ENCODE data around the gene GNAS. TPM values are rescaled to one million over a fixed set of nuclear protein-coding genes. Genes with fewer than 3 reads are reported as not detected.

GNAS gene
- total and polyA plus RNA-seq, 12 donors = 1,348 to 5,181 (median 1,783) TPM

DNA sequence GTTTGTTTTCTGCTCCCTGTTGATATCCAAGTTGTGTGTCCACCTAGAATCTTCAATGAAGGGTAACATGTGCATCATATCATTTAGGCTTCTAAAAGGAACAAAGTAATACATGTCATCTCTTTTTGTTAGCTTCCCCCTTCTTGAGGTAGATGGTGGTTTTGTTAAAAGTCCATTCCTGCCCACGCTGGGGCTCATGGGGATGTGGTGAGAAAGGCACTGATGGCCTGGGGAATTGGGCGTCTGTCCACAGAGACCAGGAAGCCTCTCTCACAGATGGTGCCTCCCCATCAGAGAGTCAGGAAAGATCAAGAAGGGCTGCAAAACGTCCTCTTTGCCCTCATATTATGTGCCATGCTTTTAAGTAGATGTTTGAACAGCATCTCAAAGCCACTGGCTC lies 32.5 kb downstream of the GNAS start:
- peaks cover 0 to 9% (median 4%) of the 10 kb centered on the region in 9 donors for H3K4me1 ChIP-seq
- TF ChIP-seq, protein P1, sequence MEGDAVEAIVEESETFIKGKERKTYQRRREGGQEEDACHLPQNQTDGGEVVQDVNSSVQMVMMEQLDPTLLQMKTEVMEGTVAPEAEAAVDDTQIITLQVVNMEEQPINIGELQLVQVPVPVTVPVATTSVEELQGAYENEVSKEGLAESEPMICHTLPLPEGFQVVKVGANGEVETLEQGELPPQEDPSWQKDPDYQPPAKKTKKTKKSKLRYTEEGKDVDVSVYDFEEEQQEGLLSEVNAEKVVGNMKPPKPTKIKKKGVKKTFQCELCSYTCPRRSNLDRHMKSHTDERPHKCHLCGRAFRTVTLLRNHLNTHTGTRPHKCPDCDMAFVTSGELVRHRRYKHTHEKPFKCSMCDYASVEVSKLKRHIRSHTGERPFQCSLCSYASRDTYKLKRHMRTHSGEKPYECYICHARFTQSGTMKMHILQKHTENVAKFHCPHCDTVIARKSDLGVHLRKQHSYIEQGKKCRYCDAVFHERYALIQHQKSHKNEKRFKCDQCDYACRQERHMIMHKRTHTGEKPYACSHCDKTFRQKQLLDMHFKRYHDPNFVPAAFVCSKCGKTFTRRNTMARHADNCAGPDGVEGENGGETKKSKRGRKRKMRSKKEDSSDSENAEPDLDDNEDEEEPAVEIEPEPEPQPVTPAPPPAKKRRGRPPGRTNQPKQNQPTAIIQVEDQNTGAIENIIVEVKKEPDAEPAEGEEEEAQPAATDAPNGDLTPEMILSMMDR (IDR thresholded peaks at IDR 0.05) = no peak
- no peak overlapping the region for H3K27ac ChIP-seq
- peaks cover 0 to 10% (median 0%) of the 10 kb centered on the region in 11 donors for H3K9me3 ChIP-seq
- intact Hi-C loops (cut with DNase I) = loop anchor here in 4 of 10 donors (5.0 to 10.0 kb wide), 3 partner anchors 97 to 337 kb away; partner anchors contain the start of genes ATP5F1E (in 2 of the 4) and NELFCD (in 1 of the 4)
- no peaks in the 10 kb centered on the region for H3K36me3 ChIP-seq
- no peak for ATAC-seq
- H3K27me3 ChIP-seq = no peaks in the 10 kb centered on the region
- no peak overlapping the region for H3K4me3 ChIP-seq
- no peak for DNase-seq
- WGBS, 2 donors = 80 to 87% methylated on average over 3 of the region's 3 CpGs

- H3K36me3 ChIP-seq = no peaks in the 10 kb centered on the region
- H3K9me3 ChIP-seq = peaks cover 0 to 10% (median 0%) of the 10 kb centered on the region in 11 donors
- no peaks in the 10 kb centered on the region for H3K27me3 ChIP-seq
- TF ChIP-seq, protein P1 (IDR thresholded peaks at IDR 0.05) = no peak
- intact Hi-C loops (cut with DNase I) = loop anchor here in 4 of 10 donors (5.0 to 10.0 kb wide), 3 partner anchors 96 to 336 kb away; partner anchors contain the start of genes ATP5F1E (in 2 of the 4) and NELFCD (in 1 of the 4)
- H3K4me3 ChIP-seq = no peak overlapping the region
- DNase-seq (no peak), ATAC-seq (no peak)
- H3K27ac ChIP-seq = no peak overlapping the region
- H3K4me1 ChIP-seq = peaks cover 0 to 9% (median 4%) of the 10 kb centered on the region in 9 donors
Measured at GRCh38 chr20:58886546-58886945, 34.0 kb downstream of the GNAS start.

GRCh38 chr20:58888103-58888502 lies 35.6 kb downstream of the GNAS start:
- TF ChIP-seq, protein P1 (IDR thresholded peaks at IDR 0.05) = no peak
- no peak for ATAC-seq

DNA sequence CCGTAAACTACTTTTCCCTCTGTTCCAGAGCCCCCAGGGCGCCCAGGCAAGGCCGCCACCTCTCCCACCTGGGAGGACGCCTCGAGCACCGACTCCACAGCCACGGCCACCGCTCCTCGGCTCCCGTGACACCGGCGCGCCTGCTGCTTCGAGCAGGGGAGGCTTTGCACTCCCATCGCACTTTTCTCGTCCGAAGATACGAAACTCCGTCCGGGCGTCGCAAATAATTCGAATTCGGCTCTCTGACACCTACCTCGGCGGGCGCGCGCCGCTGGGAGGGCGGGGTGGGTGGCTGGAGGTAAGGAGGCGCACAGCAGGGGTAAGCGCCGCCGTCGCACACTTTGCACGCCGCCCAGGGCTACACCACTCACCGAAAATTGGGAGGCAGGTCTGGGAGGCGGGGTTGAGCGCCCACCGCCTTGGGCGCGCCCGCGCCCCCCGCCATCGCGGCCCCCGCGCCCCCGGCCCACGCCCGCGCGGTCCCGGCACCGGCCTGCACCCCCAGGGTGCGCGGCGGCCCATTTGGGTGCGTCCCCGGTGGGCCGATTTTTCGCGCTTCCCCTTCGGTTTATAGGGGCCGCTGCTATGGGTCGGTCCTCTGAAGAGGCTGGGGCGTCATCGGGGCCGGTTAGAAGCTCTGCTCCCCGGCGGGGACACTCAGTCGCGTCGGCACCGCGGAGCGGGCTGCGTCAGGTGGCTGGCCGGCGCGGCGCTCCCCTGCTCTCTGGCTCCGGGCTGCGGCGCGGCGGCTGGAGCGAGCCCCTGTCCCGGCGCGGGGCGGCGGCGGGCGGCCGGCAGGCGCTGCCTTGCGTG lies 36.2 kb downstream of the GNAS start:
- Histone ChIP-seq H3K4me1 (peaks cover 0 to 17% (median 14%) of the 10 kb centered on the region in 9 donors), H3K4me3 (peak overlapping the region; percentile 37 to 92 (median 82)), H3K27ac (peak overlapping the region; percentile 90 to 100 (median 98)), H3K9me3 (peaks cover 0 to 10% (median 0%) of the 10 kb centered on the region in 11 donors), H3K36me3 (no peaks in the 10 kb centered on the region), H3K27me3 (no peaks in the 10 kb centered on the region)
- DNase-seq (peak; percentile 83), ATAC-seq (peak; percentile 36 to 73 (median 65))
- TF ChIP-seq, protein P1 (IDR thresholded peaks at IDR 0.05) = no peak
- 48 to 52% methylated on average over 95 to 101 of the region's 101 CpGs for WGBS, 2 donors
- intact Hi-C loops (cut with DNase I) = loop anchor here in 5 of 10 donors (2.0 to 10.0 kb wide), 4 partner anchors 94 to 334 kb away; partner anchors contain the start of genes ATP5F1E (in 2 of the 5), NELFCD (in 1 of the 5) and PRELID3B (in 1 of the 5)

More at GRCh38 chr20:58888103-58888502, 35.6 kb downstream of the GNAS start:
- H3K4me1 ChIP-seq = peaks cover 0 to 11% (median 7%) of the 10 kb centered on the region in 9 donors
- intact Hi-C loops (cut with DNase I) = loop anchor here in 5 of 10 donors (2.0 to 10.0 kb wide), 4 partner anchors 94 to 334 kb away; partner anchors contain the start of genes ATP5F1E (in 2 of the 5), NELFCD (in 1 of the 5) and PRELID3B (in 1 of the 5)
- WGBS, 2 donors = 54 to 55% methylated on average over 12 of the region's 12 CpGs
- peaks cover 0 to 10% (median 0%) of the 10 kb centered on the region in 11 donors for H3K9me3 ChIP-seq
- H3K27ac ChIP-seq = peak overlapping the region in 9 of 10 donors; percentile 70 to 100 (median 99)
- no peaks in the 10 kb centered on the region for H3K27me3 ChIP-seq
- no peaks in the 10 kb centered on the region for H3K36me3 ChIP-seq
- no peak for DNase-seq
- H3K4me3 ChIP-seq = peak overlapping the region; percentile 14 to 92 (median 78)

Data from heart right ventricle (tissue), 16 donors.